ENCODE results near the gene DPP9.

- TF ChIP-seq CTCF (IDR thresholded peaks at IDR 0.05) (no peak), POLR2AphosphoS5 (IDR thresholded peaks at IDR 0.05) (no peak), POLR2A (IDR thresholded peaks at IDR 0.05) (no peak)
Measured at GRCh38 chr19:4758082-4758481, 34.4 kb upstream of the DPP9 start.
